HG03378 (cell line): ENCODE data around the gene PRIMA1.

ENCODE experiments used
- ATAC-seq: cut with Tn5 transposase; IDR thresholded peaks from one replicate; pipeline ENCODE4 v1.9.1; 2021; ENCODE audit warnings: mild to moderate bottlenecking, moderate library complexity; ENCODE audit not compliant: unreplicated experiment

PRIMA1 gene

GRCh38 chr14:93685121-93685895 lies 103.0 kb downstream of the PRIMA1 start:
- ATAC-seq: no peak

GRCh38 chr14:93683226-93683625 lies 105.1 kb downstream of the PRIMA1 start:
- no peak for ATAC-seq

- ATAC-seq: no peak
Observed at GRCh38 chr14:93682459-93682858, 105.8 kb downstream of the PRIMA1 start.

- no peak for ATAC-seq
Observed at GRCh38 chr14:93676416-93676958, 111.8 kb downstream of the PRIMA1 start.

- ATAC-seq: no peak
Observed at GRCh38 chr14:93675651-93676050, 112.6 kb downstream of the PRIMA1 start.

- no peak for ATAC-seq
Observed at GRCh38 chr14:93674343-93674742, 113.9 kb downstream of the PRIMA1 start.

- no peak for ATAC-seq
Observed at GRCh38 chr14:93669632-93670031, 118.7 kb downstream of the PRIMA1 start.
